HG03060 (cell line): ENCODE data around the gene SMAD3.

ENCODE experiments used
- ATAC-seq: cut with Tn5 transposase; IDR thresholded peaks from one replicate; pipeline ENCODE4 v1.9.1; 2021; ENCODE audit warnings: low read depth, moderate number of reproducible peaks; ENCODE audit not compliant: unreplicated experiment

SMAD3 gene

DNA sequence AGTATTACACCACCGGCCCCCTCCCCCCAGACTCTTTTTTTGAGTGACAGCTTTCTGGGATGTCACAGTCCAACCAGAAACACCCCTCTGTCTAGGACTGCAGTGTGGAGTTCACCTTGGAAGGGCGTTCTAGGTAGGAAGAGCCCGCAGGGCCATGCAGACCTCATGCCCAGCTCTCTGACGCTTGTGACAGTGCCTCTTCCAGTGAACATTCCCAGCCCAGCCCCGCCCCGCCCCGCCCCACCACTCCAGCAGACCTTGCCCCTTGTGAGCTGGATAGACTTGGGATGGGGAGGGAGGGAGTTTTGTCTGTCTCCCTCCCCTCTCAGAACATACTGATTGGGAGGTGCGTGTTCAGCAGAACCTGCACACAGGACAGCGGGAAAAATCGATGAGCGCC lies 125.4 kb downstream of the SMAD3 start:
- ATAC-seq = no peak

GRCh38 chr15:67192185-67192820 lies 126.9 kb downstream of the SMAD3 start:
- no peak for ATAC-seq

DNA sequence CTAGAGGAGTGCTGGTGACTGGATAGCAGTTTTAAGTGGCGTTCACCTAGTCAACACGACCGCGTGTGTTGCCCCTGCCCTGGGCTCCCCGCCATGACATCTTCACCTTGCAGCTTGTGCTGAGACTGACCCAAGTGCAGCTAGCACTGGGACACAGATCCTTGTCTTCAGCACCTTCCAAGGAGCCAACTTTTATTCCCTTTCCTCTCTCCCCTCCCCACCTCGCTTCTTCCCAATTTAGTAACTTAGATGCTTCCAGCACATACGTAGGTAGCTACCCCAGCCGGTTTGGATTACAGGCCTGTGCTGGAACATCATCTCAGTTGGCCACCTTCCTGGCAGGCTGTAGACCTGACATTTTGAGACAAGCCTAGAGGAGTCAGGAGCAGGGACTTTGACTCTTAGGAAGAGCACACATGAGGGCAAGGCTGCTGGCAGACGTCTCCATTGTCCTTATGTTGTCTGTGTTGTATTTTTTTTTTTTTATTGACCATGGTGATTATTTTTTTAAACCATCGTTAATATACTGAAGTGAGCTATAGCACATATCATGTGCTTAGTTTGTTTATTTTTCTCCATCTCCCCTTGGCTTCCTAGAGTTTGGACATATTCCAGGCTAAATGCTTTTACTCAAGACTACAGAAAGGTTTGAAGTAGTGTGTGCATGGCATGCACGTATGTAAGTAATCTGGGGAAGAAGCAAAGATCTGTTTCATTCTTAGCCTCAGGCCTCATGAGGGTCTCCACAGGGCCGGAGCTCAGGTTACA lies 128.0 kb downstream of the SMAD3 start:
- ATAC-seq = no peak

DNA sequence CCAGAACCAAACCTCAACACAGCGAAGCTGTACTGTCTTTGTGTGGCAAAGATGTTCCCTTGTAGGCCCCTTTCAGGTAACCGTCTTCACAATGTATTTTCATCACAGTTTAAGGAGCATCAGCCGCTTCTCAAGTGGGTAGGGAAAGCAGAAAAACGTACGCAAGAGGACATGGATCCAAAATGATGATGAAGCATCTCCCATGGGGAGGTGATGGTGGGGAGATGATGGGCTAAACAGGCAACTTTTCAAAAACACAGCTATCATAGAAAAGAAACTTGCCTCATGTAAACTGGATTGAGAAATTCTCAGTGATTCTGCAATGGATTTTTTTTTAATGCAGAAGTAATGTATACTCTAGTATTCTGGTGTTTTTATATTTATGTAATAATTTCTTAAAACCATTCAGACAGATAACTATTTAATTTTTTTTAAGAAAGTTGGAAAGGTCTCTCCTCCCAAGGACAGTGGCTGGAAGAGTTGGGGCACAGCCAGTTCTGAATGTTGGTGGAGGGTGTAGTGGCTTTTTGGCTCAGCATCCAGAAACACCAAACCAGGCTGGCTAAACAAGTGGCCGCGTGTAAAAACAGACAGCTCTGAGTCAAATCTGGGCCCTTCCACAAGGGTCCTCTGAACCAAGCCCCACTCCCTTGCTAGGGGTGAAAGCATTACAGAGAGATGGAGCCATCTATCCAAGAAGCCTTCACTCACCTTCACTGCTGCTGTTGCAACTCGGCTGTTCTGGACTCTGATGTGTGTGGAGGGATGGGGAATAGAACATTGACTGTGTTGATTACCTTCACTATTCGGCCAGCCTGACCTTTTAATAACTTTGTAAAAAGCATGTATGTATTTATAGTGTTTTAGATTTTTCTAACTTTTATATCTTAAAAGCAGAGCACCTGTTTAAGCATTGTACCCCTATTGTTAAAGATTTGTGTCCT lies 129.0 kb downstream of the SMAD3 start:
- no peak for ATAC-seq

DNA sequence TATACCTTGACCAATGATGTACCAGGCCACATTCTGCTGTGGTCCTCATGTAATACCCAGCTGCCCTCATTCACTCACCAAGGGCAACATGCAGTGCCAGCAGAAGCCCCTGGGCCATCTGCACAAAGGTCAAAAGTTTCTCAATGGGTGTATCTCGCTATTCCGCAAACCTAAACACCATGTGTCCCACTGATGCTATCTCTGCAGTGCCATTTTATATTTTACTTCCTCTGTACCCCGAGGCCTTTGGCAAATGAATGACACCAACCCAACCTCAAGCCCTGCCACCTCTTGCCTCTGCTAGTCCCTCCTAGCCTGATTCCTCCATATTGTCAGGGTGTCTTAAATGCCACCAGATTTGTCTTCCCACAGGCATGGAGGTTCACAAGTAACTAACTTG lies 129.9 kb downstream of the SMAD3 start:
- ATAC-seq = no peak

GRCh38 chr15:67196222-67196621 lies 130.8 kb downstream of the SMAD3 start:
- ATAC-seq = no peak

DNA sequence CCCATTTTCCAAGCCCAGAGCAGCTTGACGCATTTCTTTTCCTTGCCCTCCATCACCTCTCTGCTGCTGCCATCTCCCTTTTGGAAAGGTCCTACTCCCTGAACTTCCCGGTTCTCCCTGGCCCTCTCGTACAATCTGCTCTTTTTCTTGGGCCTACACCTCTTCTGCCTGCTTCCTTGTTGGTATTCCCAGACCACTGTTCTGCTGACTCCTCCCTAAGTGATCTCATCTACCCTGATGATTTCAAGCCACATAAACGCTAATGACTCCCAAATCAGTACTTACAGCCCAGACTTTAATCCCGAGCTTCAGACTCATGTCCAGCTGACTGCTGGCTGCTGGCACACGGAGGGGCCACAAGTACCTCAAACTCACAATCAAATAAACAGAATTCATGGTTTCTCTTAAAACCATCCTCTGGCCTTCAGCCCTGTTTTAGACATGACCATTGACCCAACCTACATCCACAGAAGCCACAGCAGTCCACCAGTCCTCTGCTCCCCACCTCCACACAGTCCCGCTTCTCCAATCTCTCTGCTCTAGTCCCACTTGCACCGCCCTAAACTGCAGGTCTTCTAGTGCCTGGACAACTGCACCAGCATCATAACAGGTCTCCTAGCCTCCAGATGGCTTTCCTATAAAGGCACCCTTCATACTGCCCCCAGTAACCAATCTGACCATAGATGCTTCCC lies 131.4 kb downstream of the SMAD3 start:
- no peak for ATAC-seq

GRCh38 chr15:67197364-67197695 lies 131.9 kb downstream of the SMAD3 start:
- ATAC-seq = no peak

- ATAC-seq = no peak
Observed at GRCh38 chr15:67198157-67198754, 132.9 kb downstream of the SMAD3 start.

DNA sequence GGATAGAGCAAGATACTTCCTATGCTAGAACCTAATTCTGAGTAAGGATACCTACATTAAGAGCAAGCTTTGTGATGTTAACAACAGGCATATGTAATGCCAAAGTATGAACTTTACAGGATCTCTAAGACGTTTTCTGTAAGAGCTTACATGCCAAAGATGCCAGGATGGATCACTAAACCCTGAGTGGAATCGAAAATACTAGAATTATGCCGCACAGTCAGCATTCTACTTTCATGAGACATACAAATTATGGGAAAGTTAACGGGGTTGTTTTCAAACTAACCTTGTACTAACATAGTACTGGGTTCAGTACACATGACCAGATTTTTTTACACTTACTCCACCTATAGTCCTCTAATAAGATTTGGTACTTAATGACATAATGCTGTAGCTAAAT lies 134.0 kb downstream of the SMAD3 start:
- ATAC-seq = no peak

GRCh38 chr15:67199881-67200763 lies 134.7 kb downstream of the SMAD3 start:
- ATAC-seq = no peak

GRCh38 chr15:67201136-67201535 lies 135.7 kb downstream of the SMAD3 start:
- no peak for ATAC-seq

DNA sequence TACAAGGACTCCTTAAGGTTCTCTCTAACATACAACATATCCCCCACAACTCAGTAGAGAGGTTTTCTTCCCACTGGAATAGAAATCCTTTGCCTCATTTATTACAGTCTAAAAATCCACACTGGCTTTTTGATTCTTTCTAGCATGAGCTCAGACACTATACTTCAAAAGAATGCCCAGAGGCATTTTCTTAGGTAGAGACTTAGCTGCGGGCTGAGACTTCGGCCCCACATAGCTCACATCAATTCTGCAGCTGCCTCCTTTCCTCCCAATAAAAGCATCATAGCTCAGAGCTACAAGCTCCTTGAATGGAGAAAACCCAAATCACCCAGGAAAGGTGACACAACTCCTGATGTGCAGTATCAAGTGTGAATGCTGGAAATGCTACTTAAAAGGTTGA lies 136.7 kb downstream of the SMAD3 start:
- no peak for ATAC-seq

DNA sequence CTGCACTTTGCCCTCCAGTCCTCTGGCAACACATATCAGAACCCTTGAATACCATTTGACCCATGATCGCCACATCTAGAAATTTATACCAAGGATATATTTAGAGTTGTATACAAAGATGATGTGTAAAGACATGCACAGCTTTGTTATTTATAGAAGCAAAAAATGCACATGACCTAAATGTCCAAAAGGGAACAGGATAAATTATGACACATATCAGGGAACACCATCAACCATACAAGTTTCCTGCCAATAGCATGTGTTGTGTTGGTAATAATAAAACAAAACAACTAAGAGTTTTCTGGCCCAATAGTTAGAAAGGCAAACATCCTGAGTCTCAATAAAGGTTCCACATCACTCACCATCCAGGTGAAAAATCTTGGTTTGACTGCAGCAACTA lies 137.6 kb downstream of the SMAD3 start:
- ATAC-seq = no peak

GRCh38 chr15:67207555-67208207 lies 142.3 kb downstream of the SMAD3 start:
- ATAC-seq = no peak

GRCh38 chr15:67208396-67208795 lies 143.0 kb downstream of the SMAD3 start:
- no peak for ATAC-seq

DNA sequence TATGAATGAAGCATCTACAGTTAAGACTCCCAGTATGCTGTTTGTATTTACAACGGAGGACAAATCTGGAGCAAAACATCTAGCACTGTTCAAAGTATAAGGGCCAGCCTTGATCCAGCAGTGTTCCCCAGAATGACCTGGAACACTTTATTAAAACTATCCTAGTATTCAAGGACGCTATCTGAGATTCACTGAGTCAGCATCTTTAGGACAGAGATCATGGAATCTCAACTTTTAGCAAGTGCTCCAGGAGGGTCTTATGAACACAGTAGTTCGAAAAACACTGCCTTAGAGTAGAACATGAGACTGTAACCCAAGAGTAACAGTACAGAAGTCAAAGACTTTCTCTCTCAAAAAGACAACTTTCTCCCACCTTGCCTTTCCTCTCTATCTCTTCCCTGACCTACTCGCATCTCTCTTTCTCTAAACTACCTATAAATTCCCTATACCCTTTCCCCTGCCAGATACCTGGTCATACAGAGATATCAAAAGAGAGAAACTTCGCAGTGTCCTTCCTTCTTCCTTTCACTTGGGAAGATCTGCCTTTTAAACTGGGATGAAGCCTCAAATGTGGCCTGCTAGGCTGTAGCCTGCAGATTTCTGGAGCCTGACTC lies 145.3 kb downstream of the SMAD3 start:
- ATAC-seq = no peak

- ATAC-seq = no peak
Observed at GRCh38 chr15:67212684-67213367, 147.4 kb downstream of the SMAD3 start.
